Measurements from ENCODE around the gene NME9.

GRCh38 chr3:138256022-138256421, 73.6 kb downstream of the NME9 start:
- TF ChIP-seq CTCF (IDR thresholded peaks at IDR 0.05) (no peak), POLR2A (IDR thresholded peaks at IDR 0.05; ENCODE audit: low read depth) (no peak), EP300 (IDR thresholded peaks at IDR 0.05) (no peak)

All from esophagus muscularis mucosa (tissue), 4 donors.